K562 (cell line): ENCODE measurements around the gene OTOG. TPM values are rescaled to one million over a fixed set of nuclear protein-coding genes. Genes with fewer than 3 reads are reported as not detected.

Experiments
- ATAC-seq: fragments of 200-7000 bp; cut with Tn5 transposase; 3 replicates; pipeline ENCODE4 v1.9.1; 2020; ENCODE audit warnings: moderate library complexity
- BruUV-seq: library from RNA; stranded (reverse); fragments of 400-500 nt; replicated peaks from 2 replicates; lab custom pipeline; 2021; lab: Mats Ljungman, UMichigan
- CTCF ChIA-PET: fragments of 300-600 bp; formaldehyde crosslinking; extraction: SDS; loops from one replicate; lab custom pipeline; 2021; ENCODE audit warnings: low intra/inter-chr PET ratio; lab: Yijun Ruan, JAX
- POLR2A ChIA-PET: fragments of 300-600, 350-650 bp; sonication (Branson Sonifier 250); formaldehyde crosslinking; extraction: SDS; loops from one replicate; lab custom pipeline; 2021; ENCODE audit warnings: antibody characterized with exemption, inconsistent platforms; lab: Yijun Ruan, JAX
- DNase-seq, 4 experiments: peaks; one replicate each; pipeline versions ENCODE4 v3.0.0 to v3.0.0-alpha.2; 2011 to 2018; ENCODE audit warnings: low spot score in 3 of 4, mixed read lengths in 3 of 4; ENCODE audit errors: extremely low read depth in 1 of 4
- FAIRE-seq: peaks from 2 replicates; lab custom pipeline; 2011; peaks lifted over from hg19 to GRCh38; lab: Jason Lieb, UNC
- H2AFZ ChIP-seq: 2 replicates; pipeline ENCODE4 v1.6.0; 2011; ENCODE audit warnings: low read depth, low read length, control low read depth, inconsistent platforms
- H3K27ac ChIP-seq: fragments of 200-600 bp; 3 replicates; pipeline ENCODE4 v1.8.0; 2011; ENCODE audit warnings: low read depth, mild to moderate bottlenecking, control low read depth, inconsistent platforms, low read length, moderate library complexity, mixed read lengths; ENCODE audit errors: extremely low read depth
- H3K27me3 ChIP-seq, 2 experiments: fragments of 300-600 bp in 1 of 2; 2 replicates in 1 of 2; 3 replicates in 1 of 2; pipeline versions ENCODE4 v1.6.0 to v1.8.0; 2011; ENCODE audit warnings: inconsistent platforms in 2 of 2, low read length in 2 of 2, mild to moderate bottlenecking in 1 of 2, mixed read lengths in 1 of 2, moderate library complexity in 1 of 2; ENCODE audit not compliant: control insufficient read depth in 2 of 2, insufficient read depth in 2 of 2
- H3K36me3 ChIP-seq: fragments of 300-600 bp; 3 replicates; pipeline ENCODE4 v1.8.0; 2011; ENCODE audit warnings: mild to moderate bottlenecking, low read length, inconsistent platforms; ENCODE audit not compliant: control insufficient read depth, insufficient read depth
- H3K4me1 ChIP-seq, 2 experiments: fragments of 200-600 bp in 1 of 2; replicated peaks in 1 of 2; 2 replicates in 1 of 2; 3 replicates in 1 of 2; pipeline versions ENCODE4 v1.5.1 to v1.8.0; 2011; ENCODE audit warnings: inconsistent platforms in 2 of 2, low read length in 2 of 2, mild to moderate bottlenecking in 1 of 2, mixed read lengths in 1 of 2, moderate library complexity in 1 of 2; ENCODE audit not compliant: control insufficient read depth in 2 of 2, insufficient read depth in 2 of 2
- H3K4me2 ChIP-seq: 2 replicates; pipeline ENCODE4 v1.6.1; 2011; ENCODE audit warnings: low read length, control low read depth, inconsistent platforms, mixed read lengths; ENCODE audit not compliant: insufficient read depth
- H3K4me3 ChIP-seq: fragments of 200-600 bp; sonication (generic), shearing (Covaris generic); 2 replicates; pipeline ENCODE4 v1.5.1; 2016; ENCODE audit warnings: control low read depth, inconsistent platforms
- H3K79me2 ChIP-seq: fragments of 200-600 bp; 3 replicates; pipeline ENCODE4 v1.8.0; 2011; ENCODE audit warnings: low read length, inconsistent platforms; ENCODE audit not compliant: control insufficient read depth, insufficient read depth
- H3K9ac ChIP-seq, 2 experiments: 2 replicates each; pipeline versions ENCODE4 v1.6.0 to v1.6.1; 2011; ENCODE audit warnings: low read depth in 2 of 2, low read length in 2 of 2, control low read depth in 1 of 2, inconsistent platforms in 1 of 2, mild to moderate bottlenecking in 1 of 2, mixed read lengths in 1 of 2; ENCODE audit not compliant: insufficient read depth in 1 of 2
- H3K9me1 ChIP-seq: one replicate; pipeline ENCODE4 v1.6.0; 2011; ENCODE audit warnings: inconsistent platforms, mild to moderate bottlenecking, low read length, moderate library complexity; ENCODE audit not compliant: control insufficient read depth, insufficient read depth
- H3K9me3 ChIP-seq: replicated peaks from 2 replicates; pipeline ENCODE4 v1.5.1; 2011; ENCODE audit warnings: low read depth, low read length, inconsistent platforms; ENCODE audit not compliant: control insufficient read depth, insufficient read depth
- H4K20me1 ChIP-seq: replicated peaks from 2 replicates; pipeline ENCODE4 v1.6.1; 2011; ENCODE audit warnings: low read length, inconsistent platforms, mixed read lengths; ENCODE audit not compliant: control insufficient read depth, insufficient read depth
- BCLAF1 ChIP-seq, 2 experiments: fragments of 450-650 bp in 1 of 2; IDR thresholded peaks; 2 replicates each; pipeline ENCODE4 v1.6.1; 2011 to 2017; ENCODE audit warnings: low read depth in 2 of 2, antibody characterized with exemption in 1 of 2, borderline replicate concordance in 1 of 2, low read length in 1 of 2, mild to moderate bottlenecking in 1 of 2, mixed read lengths in 1 of 2; ENCODE audit not compliant: control insufficient read depth in 1 of 2
- MED1 ChIP-seq: sonication (generic); formaldehyde crosslinking; IDR thresholded peaks from 2 replicates; pipeline ENCODE4 v1.8.1; 2023; ENCODE audit warnings: missing genetic modification reagents, borderline replicate concordance
- PBX2 ChIP-seq, 2 experiments: IDR thresholded peaks in 1 of 2; conservative IDR thresholded peaks in 1 of 2; 2 replicates each; pipeline ENCODE4 v1.6.1; 2016; ENCODE audit warnings: low read depth in 2 of 2, mild to moderate bottlenecking in 1 of 2, missing compliant biosample characterization in 1 of 2, missing genetic modification characterization in 1 of 2, moderate library complexity in 1 of 2
- RCOR1 ChIP-seq, 2 experiments: IDR thresholded peaks; 2 replicates each; pipeline ENCODE4 v1.6.1; 2012; ENCODE audit warnings: low read depth in 2 of 2, low read length in 2 of 2, borderline replicate concordance in 1 of 2, improper control_type of control experiment in 1 of 2
- TAF7 ChIP-seq: fragments of 450-650 bp; IDR thresholded peaks from 2 replicates; pipeline ENCODE4 v1.6.1; 2016; ENCODE audit warnings: missing genetic modification characterization, missing compliant biosample characterization
- WGBS: fragments of 100-300 bp; shearing (Covaris generic); methylation state at CpG from one replicate; pipeline ENCODE4 v1.1.6; 2016; ENCODE audit warnings: low coverage, mixed read lengths; ENCODE audit not compliant: insufficient coverage; ENCODE audit errors: missing lambda C conversion rate; 5-methylcytosine and 5-hydroxymethylcytosine counted together
- in situ Hi-C: fragments of 300-500 bp; cut with MboI; formaldehyde crosslinking; loops from 4 replicates; pipeline ENCODE4 v1.15.0; 2018; ENCODE audit warnings: inconsistent platforms, mixed read lengths
- intact Hi-C: fragments of 100-400 bp; cut with micrococcal nuclease; formaldehyde crosslinking; loops from 2 replicates; pipeline ENCODE4 v1.14.2; 2022
- polyA plus RNA-seq, 8 experiments: library from polyadenylated mRNA; depleted of rRNA in 4 of 8; stranded (reverse) in 5 of 8; unstranded in 3 of 8; fragments of >200 nt; fragmentation: Nextera tagmentation in 2 of 8; fragmentation: Illumina TruSeq in 1 of 8; extraction: Ambion mirVana in 2 of 8; extraction: Trizol in 1 of 8; gene quantifications; 2 replicates each; pipeline versions ENCODE4 v1.2.1 to v1.2.3, GENCODE V29; 2011 to 2014; ENCODE audit warnings: inconsistent platforms in 1 of 8, missing spikeins in 1 of 8
- total RNA-seq, 7 experiments: library from RNA; depleted of rRNA in 6 of 7; stranded (reverse); fragments of >200 nt in 6 of 7; fragmentation: Illumina TruSeq in 2 of 7; extraction: Trizol in 2 of 7; gene quantifications; 2 replicates each; pipeline versions ENCODE4 v1.2.1 to v1.2.3, GENCODE V29; 2011 to 2021; ENCODE audit warnings: low replicate concordance in 1 of 7

OTOG gene
- total and polyA plus RNA-seq, 9 of the 15 experiments (the other 6 are each of a cell fraction or from before 2014, with no cell fraction given): not detected

GRCh38 chr11:17610085-17610894, 63.2 kb downstream of the OTOG start:
- H3K4me1 ChIP-seq: peaks cover 0 to 3% of the 10 kb centered on the region in 2 experiments; a peak in 2 of 5 replicates
- no peak overlapping the region for H3K27ac ChIP-seq
- H3K9me1 ChIP-seq: no peaks in the 10 kb centered on the region
- in situ Hi-C loops: no loop called here
- intact Hi-C loops: no loop called here
- no peak overlapping the region for H2AFZ ChIP-seq
- H3K27me3 ChIP-seq: peaks cover 3 to 59% of the 10 kb centered on the region in 2 experiments; a peak in 3 of 5 replicates
- H3K36me3 ChIP-seq: no peaks in the 10 kb centered on the region
- no peak overlapping the region; a peak in 1 of 4 replicates for H3K9ac ChIP-seq
- no peak for ATAC-seq
- 0 out of 2 replicates have a peak, but pooled peaks cover 2% of the 10 kb centered on the region for H4K20me1 ChIP-seq
- FAIRE-seq: no peak
- ChIA-PET POLR2A (no interaction called here), CTCF (no interaction called here)
- H3K4me2 ChIP-seq: no peak overlapping the region
- H3K4me3 ChIP-seq: no peak overlapping the region
- H3K79me2 ChIP-seq: no peaks in the 10 kb centered on the region
- WGBS: 2% methylated on average over 15 of the region's 17 CpGs
- H3K9me3 ChIP-seq: no peaks in the 10 kb centered on the region
- no peak for DNase-seq
- no TSS peak for BruUV-seq
- TF ChIP-seq TAF7 (tag) (no peak), MED1 (CRISPR knock-in tag) (no peak), PBX2 (CRISPR knock-in tag; IDR thresholded peaks at IDR 0.05; ENCODE audit: low read depth) (no peak), PBX2 (tag; conservative IDR thresholded peaks at IDR 0.05; ENCODE audit: low read depth) (no peak), RCOR1 (IDR thresholded peaks at IDR 0.05; ENCODE audit: borderline replicate concordance in 1 of 2, low read depth in 2 of 2, low read length in 2 of 2) (no peak), BCLAF1 (IDR thresholded peaks at IDR 0.05; ENCODE audit: borderline replicate concordance in 1 of 2, control insufficient read depth in 1 of 2, low read depth in 2 of 2, low read length in 1 of 2) (no peak)
